ENCODE measurements around the gene SLC31A1. TPM values are rescaled to one million over a fixed set of nuclear protein-coding genes. Genes with fewer than 3 reads are reported as not detected.

The SLC31A1 gene
- total RNA-seq, 6 donors from 2014 or later: 10.5 to 44.7 (median 28.5) TPM

DNA sequence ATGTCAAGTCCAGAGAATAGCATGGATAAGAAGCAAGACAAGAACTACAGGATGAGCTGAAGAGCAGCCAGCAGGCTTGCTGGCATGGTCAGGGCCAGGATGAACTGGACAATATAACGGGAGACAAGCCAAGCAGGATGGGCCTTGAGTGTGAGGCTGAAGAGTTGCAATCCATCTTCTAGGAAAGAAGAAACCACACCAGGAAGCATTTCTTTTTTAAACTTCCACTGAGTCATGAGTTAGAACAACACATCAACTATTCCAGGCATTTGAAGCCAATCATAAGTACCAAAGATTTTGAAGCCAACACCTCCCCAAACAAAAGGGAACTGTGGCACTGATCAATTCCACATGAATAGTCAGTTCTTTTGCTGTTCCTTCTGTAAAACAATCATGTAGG, 43.3 kb upstream of the SLC31A1 start:
- TF ChIP-seq EP300 (IDR thresholded peaks at IDR 0.05) (no peak), POLR2A (IDR thresholded peaks at IDR 0.05) (no peak), POLR2AphosphoS5 (IDR thresholded peaks at IDR 0.05) (no peak)
- TF ChIP-seq, protein P1, sequence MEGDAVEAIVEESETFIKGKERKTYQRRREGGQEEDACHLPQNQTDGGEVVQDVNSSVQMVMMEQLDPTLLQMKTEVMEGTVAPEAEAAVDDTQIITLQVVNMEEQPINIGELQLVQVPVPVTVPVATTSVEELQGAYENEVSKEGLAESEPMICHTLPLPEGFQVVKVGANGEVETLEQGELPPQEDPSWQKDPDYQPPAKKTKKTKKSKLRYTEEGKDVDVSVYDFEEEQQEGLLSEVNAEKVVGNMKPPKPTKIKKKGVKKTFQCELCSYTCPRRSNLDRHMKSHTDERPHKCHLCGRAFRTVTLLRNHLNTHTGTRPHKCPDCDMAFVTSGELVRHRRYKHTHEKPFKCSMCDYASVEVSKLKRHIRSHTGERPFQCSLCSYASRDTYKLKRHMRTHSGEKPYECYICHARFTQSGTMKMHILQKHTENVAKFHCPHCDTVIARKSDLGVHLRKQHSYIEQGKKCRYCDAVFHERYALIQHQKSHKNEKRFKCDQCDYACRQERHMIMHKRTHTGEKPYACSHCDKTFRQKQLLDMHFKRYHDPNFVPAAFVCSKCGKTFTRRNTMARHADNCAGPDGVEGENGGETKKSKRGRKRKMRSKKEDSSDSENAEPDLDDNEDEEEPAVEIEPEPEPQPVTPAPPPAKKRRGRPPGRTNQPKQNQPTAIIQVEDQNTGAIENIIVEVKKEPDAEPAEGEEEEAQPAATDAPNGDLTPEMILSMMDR (IDR thresholded peaks at IDR 0.05): no peak
- H3K36me3 ChIP-seq: peaks cover 45 to 94% (median 74%) of the 10 kb centered on the region in 4 donors
- no peak for DNase-seq
- no peak overlapping the region for H3K4me3 ChIP-seq
- H3K9me3 ChIP-seq: no peaks in the 10 kb centered on the region
- no peak overlapping the region for H3K27ac ChIP-seq
- H3K27me3 ChIP-seq: no peaks in the 10 kb centered on the region
- no peaks in the 10 kb centered on the region for H3K4me1 ChIP-seq
- ATAC-seq (ENCODE audit: low FRiP score in 2 of 2): no peak
- 80 to 91% methylated on average over 1 of the region's 1 CpG for WGBS, 2 donors

DNA sequence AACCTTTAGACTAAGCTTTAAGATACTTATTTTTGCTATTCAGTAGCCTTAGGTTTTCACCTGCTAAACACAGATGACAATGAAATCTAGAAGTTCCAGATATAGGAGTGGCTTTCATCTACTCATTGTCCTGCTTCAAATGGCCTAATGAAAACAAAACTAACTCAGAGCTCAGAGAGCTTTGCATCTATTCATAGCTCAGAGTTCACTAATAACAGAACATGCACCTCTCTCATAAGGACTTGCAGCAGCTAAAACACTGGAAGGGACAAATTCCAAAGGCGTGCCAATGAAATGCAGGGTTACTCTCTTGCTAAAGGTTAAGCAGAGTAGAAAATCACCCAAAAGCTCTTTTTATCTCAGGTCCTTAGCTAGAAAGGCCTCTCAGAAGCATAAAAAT, 41.5 kb upstream of the SLC31A1 start:
- no peak overlapping the region for H3K4me3 ChIP-seq
- H3K36me3 ChIP-seq: peaks cover 49 to 96% (median 75%) of the 10 kb centered on the region in 4 donors
- ATAC-seq (ENCODE audit: low FRiP score in 2 of 2) (no peak), DNase-seq (no peak)
- no peak overlapping the region for H3K27ac ChIP-seq
- TF ChIP-seq EP300 (IDR thresholded peaks at IDR 0.05) (no peak), POLR2AphosphoS5 (IDR thresholded peaks at IDR 0.05) (no peak), POLR2A (IDR thresholded peaks at IDR 0.05) (no peak)
- TF ChIP-seq, protein P1 (IDR thresholded peaks at IDR 0.05): no peak
- 0 to 94% methylated on average over 1 of the region's 1 CpG for WGBS, 2 donors
- no peaks in the 10 kb centered on the region for H3K9me3 ChIP-seq
- H3K27me3 ChIP-seq: no peaks in the 10 kb centered on the region
- peaks cover 0 to 1% (median 0%) of the 10 kb centered on the region in 4 donors for H3K4me1 ChIP-seq

DNA sequence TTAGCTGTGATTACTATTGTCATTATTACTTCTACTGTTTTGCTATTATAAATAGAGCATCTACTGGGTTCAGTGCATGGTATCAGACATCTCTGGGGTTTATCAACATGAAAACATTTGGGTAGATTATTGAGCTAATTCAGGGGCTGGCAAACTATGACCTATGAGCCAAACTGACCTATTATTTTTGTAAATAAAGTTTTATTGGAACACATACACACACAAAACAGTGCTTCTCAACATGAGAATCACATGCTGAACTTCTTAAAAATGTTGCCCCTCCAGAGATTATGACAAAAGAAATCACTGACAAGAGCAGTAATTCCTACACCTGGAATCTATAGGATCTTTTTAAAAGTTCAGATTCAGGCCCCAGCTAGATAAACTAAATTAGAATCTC, 40.2 kb upstream of the SLC31A1 start:
- TF ChIP-seq, protein P1 (IDR thresholded peaks at IDR 0.05): no peak
- TF ChIP-seq POLR2AphosphoS5 (IDR thresholded peaks at IDR 0.05) (no peak), POLR2A (IDR thresholded peaks at IDR 0.05) (no peak), EP300 (IDR thresholded peaks at IDR 0.05) (no peak)
- H3K4me3 ChIP-seq: no peak overlapping the region
- H3K27me3 ChIP-seq: no peaks in the 10 kb centered on the region
- DNase-seq: no peak
- peaks cover 0 to 14% (median 8%) of the 10 kb centered on the region in 4 donors for H3K4me1 ChIP-seq
- H3K27ac ChIP-seq: no peak overlapping the region
- H3K36me3 ChIP-seq: peaks cover 54 to 98% (median 81%) of the 10 kb centered on the region in 4 donors
- no peaks in the 10 kb centered on the region for H3K9me3 ChIP-seq
- no peak for ATAC-seq (ENCODE audit: low FRiP score in 2 of 2)

DNA sequence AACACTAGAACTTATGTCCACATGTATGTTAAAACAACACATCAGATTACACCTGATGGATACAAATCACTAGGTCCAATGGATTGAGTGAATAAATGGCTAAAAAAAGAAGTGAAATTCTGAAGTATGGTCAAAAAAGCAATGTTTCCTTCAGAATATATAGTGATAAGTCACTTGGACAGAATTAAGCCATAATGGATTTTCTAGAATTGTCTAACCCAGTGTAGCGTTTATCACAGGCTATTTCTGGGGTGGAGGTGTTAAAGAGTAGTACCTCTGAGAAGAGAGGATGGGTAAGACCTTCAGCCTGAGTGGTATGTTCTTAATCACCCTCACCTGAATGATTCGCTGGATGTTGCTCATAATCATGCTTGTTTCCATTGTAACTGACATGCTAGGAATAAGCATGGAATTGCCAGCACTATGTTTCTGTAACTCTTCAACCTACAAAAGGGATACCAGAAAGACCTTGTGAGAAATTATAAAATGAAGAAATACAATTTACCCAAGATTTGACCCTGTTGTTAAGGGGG, 37.3 kb upstream of the SLC31A1 start:
- TF ChIP-seq EP300 (IDR thresholded peaks at IDR 0.05) (no peak), POLR2A (IDR thresholded peaks at IDR 0.05) (no peak), POLR2AphosphoS5 (IDR thresholded peaks at IDR 0.05) (no peak)
- TF ChIP-seq, protein P1 (IDR thresholded peaks at IDR 0.05): no peak
- Histone ChIP-seq H3K36me3 (peaks cover 49 to 92% (median 71%) of the 10 kb centered on the region in 4 donors), H3K27ac (peak overlapping the region in 1 of 4 donors; percentile 53), H3K4me3 (no peak overlapping the region), H3K27me3 (no peaks in the 10 kb centered on the region), H3K9me3 (no peaks in the 10 kb centered on the region), H3K4me1 (peaks cover 0 to 26% (median 19%) of the 10 kb centered on the region in 4 donors)
- ATAC-seq (ENCODE audit: low FRiP score in 2 of 2) (no peak), DNase-seq (no peak)
- 100% methylated on average over 2 of the region's 2 CpGs for WGBS, 2 donors

DNA sequence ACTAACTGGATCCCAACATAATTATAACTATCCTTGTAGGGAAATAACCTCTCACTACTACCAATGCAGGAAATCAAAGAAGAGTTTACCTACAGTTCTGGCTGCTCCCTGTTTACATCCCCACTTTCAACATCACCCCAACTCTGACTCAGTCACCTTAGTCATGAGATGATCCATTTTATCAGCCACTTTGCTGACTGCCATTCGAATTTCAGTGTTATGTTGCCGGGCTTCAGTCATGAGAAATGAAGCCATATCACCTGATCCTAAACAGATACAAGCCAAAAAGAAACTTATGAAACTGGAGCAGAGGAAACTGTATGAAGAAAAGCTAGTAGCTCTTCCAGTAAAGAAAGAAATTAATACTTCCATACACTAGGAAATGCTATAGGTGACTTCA, 36.8 kb upstream of the SLC31A1 start:
- peaks cover 44 to 87% (median 69%) of the 10 kb centered on the region in 4 donors for H3K36me3 ChIP-seq
- no peak for DNase-seq
- peak overlapping the region in 3 of 4 donors; percentile 3 to 53 (median 42) for H3K27ac ChIP-seq
- TF ChIP-seq POLR2A (IDR thresholded peaks at IDR 0.05): no peak
- TF ChIP-seq POLR2AphosphoS5 (IDR thresholded peaks at IDR 0.05): no peak
- TF ChIP-seq, protein P1 (IDR thresholded peaks at IDR 0.05): no peak
- no peak for TF ChIP-seq EP300 (IDR thresholded peaks at IDR 0.05)
- no peak for ATAC-seq (ENCODE audit: low FRiP score in 2 of 2)
- no peaks in the 10 kb centered on the region for H3K9me3 ChIP-seq
- no peaks in the 10 kb centered on the region for H3K27me3 ChIP-seq
- 90 to 92% methylated on average over 2 of the region's 2 CpGs for WGBS, 2 donors
- H3K4me1 ChIP-seq: peaks cover 0 to 26% (median 21%) of the 10 kb centered on the region in 4 donors
- no peak overlapping the region for H3K4me3 ChIP-seq
